A204.1 (cell line): Measurements from ENCODE around the gene CDK6.

Experiments used
- FAIRE-seq: peaks from 2 replicates; lab custom pipeline; 2012; peaks lifted over from hg19 to GRCh38; lab: Jason Lieb, UNC

Gene CDK6

DNA sequence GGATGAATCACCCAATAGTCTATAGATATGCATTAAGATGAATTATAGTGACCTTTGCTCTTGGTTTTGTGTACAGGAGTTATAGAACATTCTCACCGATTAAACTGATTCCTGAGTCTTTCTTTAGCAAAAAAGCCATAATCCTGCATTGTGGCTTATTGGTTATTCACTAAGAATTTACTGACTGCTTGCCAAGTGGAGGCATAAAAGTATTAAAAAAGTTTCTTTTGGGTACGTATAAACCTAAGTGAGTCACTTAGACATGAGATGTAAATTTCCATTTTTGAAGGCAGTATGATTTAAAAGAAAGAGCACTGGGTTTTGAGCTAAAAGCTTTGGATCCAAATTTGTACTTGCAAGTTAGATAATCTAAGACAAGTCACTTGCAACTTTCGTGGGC, 100.7 kb downstream of the CDK6 start:
- no peak for FAIRE-seq

GRCh38 chr7:92732316-92733036, 103.9 kb downstream of the CDK6 start:
- no peak for FAIRE-seq

GRCh38 chr7:92731335-92732063, 104.9 kb downstream of the CDK6 start:
- FAIRE-seq, result no peak

DNA sequence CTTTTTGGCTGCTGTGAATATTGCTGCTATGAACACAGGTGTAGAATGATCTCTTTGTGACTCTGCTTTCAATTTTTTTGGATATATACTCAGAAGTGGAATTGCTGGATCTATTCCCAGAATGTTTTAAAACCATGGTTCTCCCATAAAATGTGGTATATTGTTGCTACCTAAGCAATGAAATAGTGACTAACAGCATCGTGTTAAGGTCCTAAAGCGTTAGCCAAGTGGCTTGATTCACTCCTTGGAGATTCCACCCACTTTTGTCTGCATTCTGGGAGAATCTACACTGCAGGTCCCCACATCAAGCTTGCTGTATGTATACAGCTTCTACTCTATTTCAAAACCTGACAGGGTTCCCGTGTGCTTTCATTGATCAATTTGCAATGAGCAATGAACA, 105.6 kb downstream of the CDK6 start:
- no peak for FAIRE-seq

GRCh38 chr7:92729751-92730150, 106.6 kb downstream of the CDK6 start:
- FAIRE-seq, result no peak

- peak; percentile 58 for FAIRE-seq
These were observed 107.2 kb downstream of the CDK6 start for GRCh38 chr7:92729172-92729571.

GRCh38 chr7:92727755-92728154, 108.6 kb downstream of the CDK6 start:
- FAIRE-seq, result no peak

- FAIRE-seq, result no peak
These were observed 111.0 kb downstream of the CDK6 start for GRCh38 chr7:92725161-92725925.

DNA sequence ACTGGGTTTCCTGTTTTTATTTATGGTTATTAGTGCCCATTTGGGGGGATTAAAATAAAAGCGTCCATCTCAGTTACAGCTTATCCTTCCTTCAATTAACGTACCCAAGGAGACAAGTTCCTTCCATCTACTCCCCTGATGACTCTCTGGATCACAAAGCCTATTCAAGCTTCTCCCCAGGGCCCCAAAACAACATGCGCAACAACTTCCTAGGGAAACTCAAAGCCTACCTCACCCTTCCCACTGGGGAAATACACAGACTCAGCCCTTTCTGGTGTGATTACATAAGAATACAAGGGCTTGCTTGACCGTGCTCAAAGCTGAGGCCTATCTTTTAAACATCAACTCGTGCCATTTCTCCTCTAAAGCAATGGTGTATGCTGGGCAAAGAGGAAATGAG, 112.4 kb downstream of the CDK6 start:
- no peak for FAIRE-seq

- FAIRE-seq, result no peak
These were observed 113.2 kb downstream of the CDK6 start for GRCh38 chr7:92723205-92723604.

DNA sequence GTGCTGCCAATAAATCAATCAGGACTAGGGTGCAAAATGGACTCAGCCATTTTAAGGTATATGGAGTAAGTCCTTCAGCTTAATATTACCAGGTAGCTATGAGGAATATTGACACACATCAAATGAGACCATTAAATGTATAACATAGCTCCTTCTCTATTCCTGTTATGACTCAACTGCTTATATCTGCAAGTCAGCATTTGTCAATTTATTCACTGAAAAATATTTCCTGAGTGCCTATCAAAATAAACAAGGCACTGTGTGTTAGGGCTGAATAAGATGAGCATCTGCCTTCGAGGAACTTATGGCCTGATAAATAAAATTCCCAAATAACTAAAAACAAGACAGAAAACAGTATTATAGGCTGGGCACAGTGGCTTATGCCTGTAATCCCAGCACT, 113.8 kb downstream of the CDK6 start:
- no peak for FAIRE-seq

DNA sequence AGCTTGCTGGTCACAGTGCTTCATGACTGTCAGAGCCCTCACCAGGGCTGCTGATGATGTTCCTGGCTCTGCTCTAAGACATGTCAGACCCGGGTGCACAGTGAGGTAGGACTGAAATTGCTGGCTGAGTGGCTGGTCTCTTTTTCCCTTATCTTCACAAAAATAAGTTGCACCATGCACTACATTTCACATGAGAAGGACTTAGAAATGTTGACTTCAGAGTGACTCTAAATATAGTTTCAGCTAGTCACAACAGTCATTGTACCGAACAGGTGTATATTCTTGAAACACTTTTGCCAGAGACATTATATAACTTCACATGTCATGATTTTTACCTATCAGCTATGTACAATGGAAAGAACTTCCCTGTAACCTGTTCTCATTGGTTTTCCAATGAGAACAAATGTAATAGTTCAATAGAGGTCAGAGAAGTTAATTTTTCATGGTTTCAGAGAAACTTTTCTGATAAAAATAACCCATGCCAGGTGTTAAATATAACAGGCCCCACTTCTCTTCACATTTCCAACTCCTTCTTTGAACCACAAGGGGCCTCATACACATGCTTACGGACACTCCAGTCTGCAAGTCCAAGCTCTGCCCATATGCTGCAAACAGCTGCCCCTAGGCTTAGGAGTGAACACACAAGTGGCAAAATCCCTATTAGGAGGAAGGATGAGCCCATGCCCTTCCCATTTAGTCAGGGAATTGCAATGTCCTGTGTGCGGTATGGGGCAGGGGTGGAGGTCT, 115.6 kb downstream of the CDK6 start:
- FAIRE-seq, result no peak

GRCh38 chr7:92717993-92718716, 118.2 kb downstream of the CDK6 start:
- FAIRE-seq, result peak; percentile 99

DNA sequence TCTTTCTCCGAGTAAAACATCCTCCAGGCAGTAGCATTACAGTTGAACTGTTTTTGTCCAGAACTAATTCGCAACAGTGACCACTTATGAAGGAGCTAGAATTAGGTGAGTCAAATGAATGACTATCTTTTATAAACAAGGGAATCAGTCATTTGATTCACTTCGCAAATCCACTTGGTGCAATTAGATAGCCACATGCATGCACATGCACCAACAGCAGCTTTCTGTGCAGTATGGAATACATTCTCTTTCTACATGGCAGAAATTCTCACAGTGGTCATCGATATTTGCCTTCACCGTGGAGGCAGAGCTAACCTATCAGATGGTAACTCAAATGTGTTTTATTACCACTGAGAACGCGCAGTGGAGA, 118.8 kb downstream of the CDK6 start:
- no peak for FAIRE-seq

DNA sequence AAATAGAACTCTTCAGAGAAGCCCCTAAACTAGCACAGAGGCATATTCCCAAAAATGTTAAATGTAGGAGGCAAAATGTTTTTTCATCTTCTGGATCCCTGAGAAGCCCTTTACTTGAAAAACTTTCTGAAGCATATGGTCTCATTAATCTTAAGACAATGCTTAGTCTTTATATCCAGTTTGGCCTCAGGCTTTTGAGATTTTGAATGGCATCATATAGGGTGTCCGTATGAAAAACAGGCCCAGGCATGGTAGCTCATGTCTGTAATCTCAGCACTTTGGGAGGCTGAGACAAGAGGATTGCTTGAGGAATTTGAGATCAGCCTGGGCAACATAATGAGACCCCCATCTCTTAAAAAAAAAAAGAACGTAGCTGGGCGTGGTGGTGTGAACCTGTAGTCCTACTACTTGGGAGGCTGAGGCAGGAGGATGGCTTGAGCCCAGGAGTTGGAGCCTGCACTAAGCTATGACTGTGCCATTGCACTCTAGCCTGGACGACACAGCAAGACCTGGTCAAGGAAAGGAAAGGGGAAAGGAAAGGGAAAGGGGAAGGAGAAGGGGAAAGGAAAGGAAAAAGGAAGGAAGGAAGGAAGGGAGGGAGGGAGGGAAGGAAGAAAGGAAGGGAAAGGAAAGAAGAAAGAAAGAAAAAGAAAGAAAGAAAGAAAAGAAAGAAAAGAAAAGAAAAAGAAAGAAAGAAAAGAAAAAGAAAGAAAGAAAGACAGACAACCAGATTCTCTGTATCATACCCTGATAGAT, 119.4 kb downstream of the CDK6 start:
- peak; percentile 57 for FAIRE-seq

DNA sequence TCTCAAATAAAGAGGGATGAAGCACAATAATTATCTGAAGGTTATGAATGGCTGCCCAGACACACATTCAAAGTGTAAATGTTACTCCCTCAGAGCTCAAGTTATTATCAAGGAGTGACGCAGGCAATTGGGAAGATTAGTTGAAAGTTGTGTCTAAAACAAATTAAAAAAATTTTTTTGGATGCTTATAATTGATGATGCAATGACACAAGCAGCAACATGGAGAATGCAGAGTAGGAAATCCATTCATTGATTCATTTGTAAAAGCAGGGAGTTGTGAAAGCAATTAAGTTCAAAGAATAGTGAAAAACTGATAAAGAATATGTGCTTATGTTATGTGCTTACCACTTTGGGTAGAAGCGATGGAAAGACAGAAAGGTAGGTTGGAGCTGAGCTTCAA, 120.4 kb downstream of the CDK6 start:
- FAIRE-seq, result no peak

- FAIRE-seq, result peak; percentile 90
These were observed 121.6 kb downstream of the CDK6 start for GRCh38 chr7:92714767-92715166.

- FAIRE-seq, result no peak
These were observed 122.1 kb downstream of the CDK6 start for GRCh38 chr7:92714280-92714679.

GRCh38 chr7:92709912-92710311, 126.5 kb downstream of the CDK6 start:
- FAIRE-seq, result no peak

DNA sequence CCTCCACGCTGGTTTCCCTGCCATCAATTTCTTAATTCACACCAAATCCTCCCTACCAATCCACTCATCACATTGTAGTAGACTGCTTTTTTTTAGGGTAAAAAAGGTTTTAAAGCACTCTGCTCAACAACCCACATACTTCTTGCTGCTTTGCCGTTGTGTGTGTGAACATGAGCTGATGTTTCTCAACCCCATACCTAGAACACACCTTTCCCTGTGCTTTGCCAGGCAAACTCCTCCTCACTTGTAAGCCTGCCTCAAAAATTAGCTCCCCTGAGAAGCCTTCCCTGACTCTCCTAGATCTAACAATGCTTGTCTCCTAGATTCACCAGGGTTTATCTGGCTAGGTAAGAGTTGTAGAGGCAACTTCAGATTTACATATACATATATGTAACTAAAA, 127.2 kb downstream of the CDK6 start:
- FAIRE-seq, result no peak
